SH-SY5Y (cell line): ENCODE data around the gene ACOXL.

ENCODE experiments used
- GATA2 ChIP-seq: IDR thresholded peaks from 2 replicates; pipeline ENCODE4 v1.6.1; 2011; ENCODE audit warnings: mild to moderate bottlenecking, low read depth, low read length
- GATA3 ChIP-seq: IDR thresholded peaks from 2 replicates; pipeline ENCODE4 v1.6.1; 2011; ENCODE audit warnings: low read depth, mild to moderate bottlenecking, low read length, moderate library complexity

GRCh38 chr2:110727923-110728322 is 4.5 kb upstream of the ACOXL start:
- TF ChIP-seq GATA3: no peak
- no peak for TF ChIP-seq GATA2
